Heart right ventricle (tissue), 16 donors: ENCODE results near the gene MED16. TPM values are rescaled to one million over a fixed set of nuclear protein-coding genes. Genes with fewer than 3 reads are reported as not detected.

Experiments
- ATAC-seq, 8 donors: fragments of 200-7000 bp; cut with Tn5 transposase; one replicate each; pipeline ENCODE4 v1.9.1; 2020; ENCODE audit warnings: mild to moderate bottlenecking in 8 of 8, moderate library complexity in 8 of 8, moderate number of reproducible peaks in 1 of 8
- DNase-seq, 2 donors: peaks; one replicate each; pipeline ENCODE4 v3.0.0-alpha.2; 2020
- H3K27ac ChIP-seq, 10 donors: fragments of 200-600 bp; sonication (generic) in 2 of 10; one replicate each; pipeline versions ENCODE4 v1.5.0 to v1.8.0; 2020 to 2022; ENCODE audit warnings: mild to moderate bottlenecking in 3 of 10
- H3K27me3 ChIP-seq, 7 donors: fragments of 200-600 bp; one replicate each; pipeline ENCODE4 v1.8.0; 2021 to 2022; ENCODE audit warnings: mild to moderate bottlenecking in 2 of 7
- H3K36me3 ChIP-seq, 9 donors: fragments of 200-600 bp; sonication (generic) in 1 of 9; one replicate each; pipeline versions ENCODE4 v1.5.0 to v1.8.0; 2020 to 2022; ENCODE audit warnings: mild to moderate bottlenecking in 2 of 9
- H3K4me1 ChIP-seq, 9 donors: fragments of 200-600 bp; sonication (generic) in 1 of 9; one replicate each; pipeline versions ENCODE4 v1.5.0 to v1.8.0; 2020 to 2022; ENCODE audit warnings: mild to moderate bottlenecking in 4 of 9
- H3K4me3 ChIP-seq, 10 donors: fragments of 200-600 bp; sonication (generic) in 2 of 10; one replicate each; pipeline versions ENCODE4 v1.5.0 to v1.8.0; 2020 to 2022; ENCODE audit warnings: mild to moderate bottlenecking in 7 of 10, moderate library complexity in 2 of 10
- H3K9me3 ChIP-seq, 11 donors: fragments of 200-600 bp in 10 of 11; sonication (generic) in 2 of 11; one replicate each; pipeline versions ENCODE4 v1.5.0 to v1.8.0; 2013 to 2022; ENCODE audit warnings: mild to moderate bottlenecking in 2 of 11, control low read depth in 1 of 11, moderate library complexity in 1 of 11
- WGBS, 2 donors: extraction: QIAGEN DNeasy Blood & Tissue Kit; methylation state at CpG; one replicate each; pipeline ENCODE4 v1.1.7; 2013; ENCODE audit warnings: inconsistent platforms in 1 of 2; 5-methylcytosine and 5-hydroxymethylcytosine counted together
- intact Hi-C, 10 donors: fragments of 100-400 bp; cut with DNase I; formaldehyde crosslinking; loops; one replicate each; pipeline versions ENCODE4 v1.11.1 to v1.14.2; 2022
- polyA plus RNA-seq, 2 donors: library from polyadenylated mRNA; stranded (reverse); fragments of 200-250 nt; gene quantifications; one replicate each; pipeline ENCODE4 v1.2.3, GENCODE V29; 2013
- total RNA-seq, 10 donors: library from RNA; stranded (reverse); fragmentation: NEBNext Ultra II Directional in 3 of 10; extraction: Animal tissue kit (Norgen Biotek cat#: 25700) in 3 of 10; gene quantifications; one replicate each; pipeline versions ENCODE4 v1.2.1 to v1.2.4, GENCODE V29; 2021 to 2023
- TF ChIP-seq, protein P1 (sequence below), 9 donors: fragments of 200-600 bp; sonication (generic) in 2 of 9; IDR thresholded peaks; one replicate each; pipeline versions ENCODE4 v1.5.0 to v1.8.0; 2021 to 2022; ENCODE audit warnings: antibody characterized with exemption in 9 of 9, mild to moderate bottlenecking in 5 of 9, moderate library complexity in 1 of 9
- donor health status: Arrhythmogenic right ventricular cardiomyopathy.
- donor health status: ischemic (EF 13 %, LVEDD 7.1; RV severe dilation, severe dysfunction).
- donor health status: healthy with polysubstance abuse.
- donor health status: DM: no; HTN: yes; CAD: no.
- donor health status: DM: no; HTN: no; CAD: no.
- donor health status: ischemic (EF 25% LVEDD 6.9; RV normal size, moderate dysfunction).
- donor health status: ischemic (EF 25% LVEDD 5.7; RV mildly dilated, moderate dysfunction).
- donor health status: healthy.
- donor health status: DM: yes; HTN: yes; CAD: no.
- donor health status: Ischemic cardiomyopathy.
- donor health status: ischemic (EF 35%, LVEDD 5.7; RV mildly dilated, moderate dysfunction).
- donor health status: nonischemic (EF 11% LVEDD 7.7; RV severe dilation, severe dysfunction).
- donor health status: DM: yes; HTN: yes; CAD: no.
- donor health status: PGD.
- donor health status: ischemic (EF 29% LVEDD 5.4; RV normal size, mild dysfunction).
- donor health status: nonischemic (EF 23%, LVEDD 6.1; RV moderate dilation, normal function).

The MED16 gene
- total and polyA plus RNA-seq, 12 donors: 17.6 to 42.9 (median 27.7) TPM

DNA sequence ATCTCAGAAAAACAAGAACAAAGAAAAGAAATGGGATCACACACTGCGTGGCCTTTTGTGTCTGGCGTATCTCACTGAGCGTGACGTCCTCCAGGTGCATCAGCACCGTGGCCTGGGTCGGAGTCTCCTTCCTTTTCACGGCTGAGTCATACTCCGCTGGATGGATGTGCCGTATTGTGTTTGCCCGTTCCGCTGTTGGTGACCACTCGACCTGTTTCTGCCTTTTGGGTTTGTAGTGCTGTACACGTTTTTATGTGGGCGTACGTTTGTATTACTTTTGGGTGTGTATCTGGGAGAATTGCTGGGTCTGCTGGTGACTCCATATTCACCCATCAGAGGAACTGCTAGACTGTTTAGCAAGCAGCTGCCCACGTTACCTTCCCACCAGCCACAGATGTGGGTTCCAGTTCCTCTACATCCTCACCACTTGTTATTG, 44.3 kb upstream of the MED16 start:
- intact Hi-C loops: loop anchor here in 1 of 10 donors (5.0 kb wide), 1 partner anchor 35 kb away; no protein-coding TSS in a partner anchor
- H3K9me3 ChIP-seq: no peaks in the 10 kb centered on the region
- no peak overlapping the region for H3K27ac ChIP-seq
- ATAC-seq: no peak
- DNase-seq: no peak
- peaks cover 28 to 55% (median 35%) of the 10 kb centered on the region in 9 donors for H3K4me1 ChIP-seq
- TF ChIP-seq, protein P1, sequence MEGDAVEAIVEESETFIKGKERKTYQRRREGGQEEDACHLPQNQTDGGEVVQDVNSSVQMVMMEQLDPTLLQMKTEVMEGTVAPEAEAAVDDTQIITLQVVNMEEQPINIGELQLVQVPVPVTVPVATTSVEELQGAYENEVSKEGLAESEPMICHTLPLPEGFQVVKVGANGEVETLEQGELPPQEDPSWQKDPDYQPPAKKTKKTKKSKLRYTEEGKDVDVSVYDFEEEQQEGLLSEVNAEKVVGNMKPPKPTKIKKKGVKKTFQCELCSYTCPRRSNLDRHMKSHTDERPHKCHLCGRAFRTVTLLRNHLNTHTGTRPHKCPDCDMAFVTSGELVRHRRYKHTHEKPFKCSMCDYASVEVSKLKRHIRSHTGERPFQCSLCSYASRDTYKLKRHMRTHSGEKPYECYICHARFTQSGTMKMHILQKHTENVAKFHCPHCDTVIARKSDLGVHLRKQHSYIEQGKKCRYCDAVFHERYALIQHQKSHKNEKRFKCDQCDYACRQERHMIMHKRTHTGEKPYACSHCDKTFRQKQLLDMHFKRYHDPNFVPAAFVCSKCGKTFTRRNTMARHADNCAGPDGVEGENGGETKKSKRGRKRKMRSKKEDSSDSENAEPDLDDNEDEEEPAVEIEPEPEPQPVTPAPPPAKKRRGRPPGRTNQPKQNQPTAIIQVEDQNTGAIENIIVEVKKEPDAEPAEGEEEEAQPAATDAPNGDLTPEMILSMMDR (IDR thresholded peaks at IDR 0.05): no peak
- no peak overlapping the region for H3K4me3 ChIP-seq
- 90 to 92% methylated on average over 16 of the region's 16 CpGs for WGBS, 2 donors
- H3K27me3 ChIP-seq: no peaks in the 10 kb centered on the region
- H3K36me3 ChIP-seq: peaks cover 0 to 7% (median 0%) of the 10 kb centered on the region in 9 donors

GRCh38 chr19:936175-936546, 43.2 kb upstream of the MED16 start:
- intact Hi-C loops: loop anchor here in 1 of 10 donors (5.0 kb wide), 1 partner anchor 36 kb away; no protein-coding TSS in a partner anchor
- TF ChIP-seq, protein P1 (IDR thresholded peaks at IDR 0.05): no peak
- peaks cover 0 to 4% (median 0%) of the 10 kb centered on the region in 9 donors for H3K36me3 ChIP-seq
- no peaks in the 10 kb centered on the region for H3K27me3 ChIP-seq
- H3K4me3 ChIP-seq: no peak overlapping the region
- ATAC-seq (no peak), DNase-seq (no peak)
- H3K4me1 ChIP-seq: peaks cover 28 to 57% (median 35%) of the 10 kb centered on the region in 9 donors
- no peaks in the 10 kb centered on the region for H3K9me3 ChIP-seq
- WGBS, 2 donors: 98% methylated on average over 10 of the region's 10 CpGs
- H3K27ac ChIP-seq: no peak overlapping the region

DNA sequence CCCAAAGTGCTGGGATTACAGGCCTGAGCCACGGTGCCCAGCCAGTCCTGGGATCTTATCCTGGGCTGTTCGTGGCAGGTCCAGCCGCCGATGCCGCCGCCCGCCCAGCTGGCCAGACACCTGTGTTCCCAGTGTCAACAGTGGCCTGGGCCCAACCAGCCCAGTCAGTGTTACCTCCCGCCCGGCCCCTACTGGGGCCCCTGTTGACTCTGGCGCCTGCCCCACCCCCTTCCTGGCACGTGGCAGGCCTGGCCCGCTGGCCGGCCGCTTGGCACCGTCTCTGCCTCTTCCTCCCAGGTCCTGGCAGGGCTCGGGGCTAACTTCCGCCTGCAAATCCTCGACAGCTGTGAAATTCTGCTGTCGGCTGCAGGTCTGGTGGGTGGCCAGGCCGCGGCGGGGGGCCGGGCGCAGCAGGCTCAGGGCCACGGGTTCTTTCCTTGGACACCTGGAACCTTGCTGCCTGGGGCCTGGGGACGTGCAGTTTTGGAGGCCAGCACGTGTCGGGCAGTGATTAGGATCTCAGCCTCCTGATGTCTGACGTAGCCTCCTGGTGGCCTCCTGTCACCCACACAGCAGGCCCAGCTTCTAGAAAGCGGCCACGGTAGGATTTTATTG, 42.0 kb upstream of the MED16 start:
- H3K27me3 ChIP-seq: no peaks in the 10 kb centered on the region
- H3K27ac ChIP-seq: peak overlapping the region in 7 of 10 donors; percentile 46 to 79 (median 73)
- WGBS, 2 donors: 15 to 19% methylated on average over 28 to 31 of the region's 31 CpGs
- H3K4me1 ChIP-seq: peaks cover 28 to 47% (median 35%) of the 10 kb centered on the region in 9 donors
- intact Hi-C loops: loop anchor here in 1 of 10 donors (5.0 kb wide), 1 partner anchor 37 kb away; no protein-coding TSS in a partner anchor
- TF ChIP-seq, protein P1 (IDR thresholded peaks at IDR 0.05): no peak
- H3K4me3 ChIP-seq: peak overlapping the region in 4 of 10 donors; percentile 4 to 16 (median 12)
- DNase-seq (peak; percentile 85 to 89), ATAC-seq (peak; percentile 90 to 96 (median 92))
- H3K9me3 ChIP-seq: no peaks in the 10 kb centered on the region
- peaks cover 0 to 5% (median 0%) of the 10 kb centered on the region in 9 donors for H3K36me3 ChIP-seq

DNA sequence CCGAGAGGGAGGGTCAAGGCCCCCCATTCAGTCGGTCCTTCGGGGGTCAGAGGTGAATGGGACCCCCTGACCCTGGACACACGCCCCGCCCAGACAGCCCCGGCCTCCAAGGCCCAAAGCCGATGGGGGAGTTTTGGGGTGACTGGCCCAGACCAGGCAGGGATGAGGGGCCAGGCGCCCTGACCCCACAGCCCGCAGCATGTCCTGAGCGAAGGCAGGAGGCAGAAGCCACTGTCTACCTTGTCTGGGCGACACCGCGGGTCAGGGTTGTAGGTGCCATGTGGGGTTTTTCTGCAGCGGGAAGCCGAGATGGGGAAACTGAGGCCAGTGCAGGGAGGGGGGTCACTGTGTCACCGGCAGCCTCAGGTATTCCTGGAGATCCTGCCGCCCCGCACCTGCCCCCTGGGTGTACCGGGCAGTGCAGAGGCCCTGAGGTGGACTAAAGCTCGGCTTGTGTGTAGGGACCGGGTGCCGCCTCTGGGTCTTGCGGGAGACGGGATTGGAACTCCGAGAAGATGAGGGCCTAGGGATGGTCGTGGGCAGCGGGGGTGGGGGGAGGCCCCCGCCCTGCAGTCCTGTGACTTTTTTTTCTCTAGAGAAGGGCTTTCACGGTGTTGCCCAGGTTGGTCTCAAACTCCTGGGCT, 41.3 kb upstream of the MED16 start:
- ATAC-seq: peak in 1 of 8 donors; percentile 1
- TF ChIP-seq, protein P1 (IDR thresholded peaks at IDR 0.05): no peak
- Histone ChIP-seq H3K36me3 (peaks cover 0 to 7% (median 0%) of the 10 kb centered on the region in 9 donors), H3K4me1 (peaks cover 28 to 41% (median 35%) of the 10 kb centered on the region in 9 donors), H3K27me3 (no peaks in the 10 kb centered on the region), H3K9me3 (no peaks in the 10 kb centered on the region), H3K27ac (peak overlapping the region in 7 of 10 donors; percentile 46 to 79 (median 73)), H3K4me3 (peak overlapping the region in 4 of 10 donors; percentile 4 to 16 (median 12))
- 81 to 83% methylated on average over 29 of the region's 29 CpGs for WGBS, 2 donors
- DNase-seq: peak in 1 of 2 donors; percentile 13
- intact Hi-C loops: no loop called here
